Measurements from ENCODE around the gene HPD. TPM values are rescaled to one million over a fixed set of nuclear protein-coding genes. Genes with fewer than 3 reads are reported as not detected.

Gene HPD
- total RNA-seq, 1 donor from 2014 or later, result 2.8 TPM

- no peak for DNase-seq (ENCODE audit: low spot score)
These were observed 29.8 kb downstream of the HPD start for GRCh38 chr12:121828826-121829225.

DNA sequence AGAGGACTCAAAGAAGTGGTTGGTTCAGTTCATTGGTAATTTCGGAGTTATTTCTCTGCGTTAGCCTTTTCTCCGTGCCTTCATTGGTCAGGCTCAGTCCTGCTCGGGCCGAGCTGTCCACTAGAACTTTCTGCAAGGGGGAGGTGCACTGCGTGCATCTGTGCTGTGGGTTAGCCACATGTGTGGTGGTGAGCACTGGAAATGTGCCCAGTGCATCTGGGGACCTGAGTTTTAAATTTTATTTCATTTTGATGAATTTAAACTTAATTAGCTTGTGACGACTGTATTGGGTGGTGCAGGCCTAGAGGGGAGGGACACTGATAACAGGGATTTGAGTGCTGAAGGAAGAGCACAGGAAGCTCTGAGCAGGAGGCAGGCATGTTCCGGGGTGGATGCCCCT is 30.4 kb downstream of the HPD start:
- no peak for DNase-seq (ENCODE audit: low spot score)

DNA sequence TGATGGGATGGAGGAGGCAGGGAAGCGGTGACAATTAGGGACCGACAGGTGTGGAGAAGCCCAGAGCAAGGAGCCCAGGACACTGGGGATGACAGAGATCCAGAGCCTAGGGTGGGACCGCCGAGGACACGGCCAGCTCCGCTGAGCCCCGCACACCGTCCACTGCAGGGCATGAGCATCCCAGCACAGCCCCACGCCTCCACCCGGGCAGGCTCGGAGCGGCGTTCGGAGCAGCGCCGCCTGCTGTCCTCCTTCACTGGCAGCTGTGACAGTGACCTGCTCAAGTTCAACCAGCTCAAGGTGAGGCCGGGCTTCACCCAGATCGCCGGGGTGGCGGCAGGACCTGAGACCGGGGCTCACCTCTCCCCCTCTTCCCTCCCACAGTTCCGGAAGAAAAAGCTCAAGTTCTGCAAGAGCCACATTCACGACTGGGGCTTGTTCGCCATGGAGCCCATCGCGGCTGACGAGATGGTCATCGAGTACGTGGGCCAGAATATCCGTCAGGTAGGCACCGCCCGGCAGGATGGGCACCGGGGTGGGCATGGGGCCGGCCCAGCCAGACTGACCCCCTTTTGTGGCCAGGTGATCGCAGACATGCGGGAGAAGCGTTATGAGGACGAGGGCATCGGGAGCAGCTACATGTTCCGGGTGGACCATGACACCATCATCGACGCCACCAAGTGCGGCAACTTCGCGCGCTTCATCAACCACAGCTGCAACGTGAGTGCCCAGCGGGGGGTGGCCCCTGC is 31.1 kb downstream of the HPD start:
- no peak for DNase-seq (ENCODE audit: low spot score)

DNA sequence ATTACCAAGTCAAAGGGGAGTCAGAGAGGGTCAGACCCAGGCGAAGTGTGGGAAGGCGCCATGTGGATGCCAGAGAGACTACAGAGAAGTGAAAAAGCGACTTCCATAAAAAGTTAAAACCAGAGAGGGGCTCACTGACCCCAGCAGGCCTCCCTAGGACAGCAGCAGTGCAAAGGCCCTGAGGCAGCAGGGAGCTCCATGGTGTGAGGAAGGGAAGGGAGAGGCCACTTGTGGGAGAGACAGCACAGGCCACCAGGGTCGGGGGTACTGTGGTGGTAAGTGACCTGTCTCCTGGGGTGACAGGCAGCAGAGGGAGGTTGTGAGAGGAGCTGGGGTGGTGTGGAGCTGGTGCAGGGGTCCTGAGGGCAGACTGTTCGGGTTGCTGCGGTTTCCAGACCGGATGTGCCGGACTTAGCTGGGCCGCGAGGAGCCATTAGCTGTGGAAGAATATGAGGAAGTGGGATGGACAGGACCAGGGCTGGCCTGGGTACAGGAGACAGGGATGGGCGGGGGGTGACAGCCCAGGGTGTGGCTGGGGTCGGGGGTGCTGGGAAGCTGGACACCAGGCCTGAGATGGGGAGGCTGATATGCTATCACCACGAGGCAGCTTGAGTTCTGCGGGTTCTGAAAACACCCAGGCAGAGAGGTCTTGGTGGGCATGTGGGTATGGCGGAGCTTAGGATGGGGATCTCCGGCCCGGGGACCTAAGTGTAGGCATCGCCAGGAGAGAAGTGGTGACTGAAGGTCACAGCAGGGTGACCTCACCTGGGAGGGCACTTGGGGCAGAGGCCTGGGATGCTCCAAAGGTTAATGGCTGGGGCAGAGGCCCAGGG is 32.1 kb downstream of the HPD start:
- DNase-seq (ENCODE audit: low spot score), result no peak

GRCh38 chr12:121825041-121825523 is 33.6 kb downstream of the HPD start:
- DNase-seq (ENCODE audit: low spot score), result no peak

DNA sequence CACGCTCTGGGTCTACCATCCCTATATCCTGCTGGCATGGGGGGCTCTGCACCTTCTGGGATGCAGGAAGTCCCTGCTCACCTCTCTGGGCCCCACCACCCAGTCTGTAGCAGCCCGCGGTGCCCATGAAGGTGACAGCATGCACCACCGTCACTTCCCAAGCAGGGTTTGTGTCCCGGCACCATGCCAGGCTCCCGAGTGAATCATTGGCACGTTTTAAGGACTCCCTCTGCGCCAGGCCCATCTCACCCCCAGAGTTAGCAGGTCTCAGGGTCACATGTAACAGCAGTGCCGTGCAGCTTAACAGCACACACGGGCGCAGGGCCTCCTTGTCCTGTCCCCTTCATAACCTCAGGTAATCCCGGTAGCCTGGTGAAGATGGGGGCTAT is 34.9 kb downstream of the HPD start:
- no peak for DNase-seq (ENCODE audit: low spot score)

DNA sequence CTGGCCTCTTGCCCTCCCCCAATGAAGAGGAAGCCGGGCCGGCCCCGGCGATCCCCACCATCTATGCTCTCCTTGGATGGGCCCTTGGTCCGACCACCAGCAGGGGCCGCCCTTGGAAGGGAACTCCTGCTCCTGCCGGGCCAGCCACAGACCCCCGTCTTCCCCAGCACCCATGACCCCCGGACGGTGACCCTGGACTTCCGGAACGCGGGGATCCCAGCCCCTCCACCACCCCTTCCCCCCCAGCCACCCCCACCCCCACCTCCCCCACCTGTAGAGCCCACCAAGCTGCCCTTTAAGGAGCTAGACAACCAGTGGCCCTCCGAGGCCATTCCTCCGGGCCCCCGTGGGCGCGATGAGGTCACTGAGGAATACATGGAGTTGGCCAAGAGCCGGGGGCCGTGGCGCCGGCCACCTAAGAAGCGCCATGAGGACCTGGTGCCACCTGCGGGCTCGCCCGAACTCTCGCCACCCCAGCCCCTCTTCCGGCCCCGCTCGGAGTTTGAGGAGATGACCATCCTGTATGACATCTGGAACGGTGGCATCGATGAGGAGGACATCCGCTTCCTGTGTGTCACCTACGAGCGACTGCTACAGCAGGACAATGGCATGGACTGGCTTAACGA is 35.4 kb downstream of the HPD start:
- no peak for DNase-seq (ENCODE audit: low spot score)

DNA sequence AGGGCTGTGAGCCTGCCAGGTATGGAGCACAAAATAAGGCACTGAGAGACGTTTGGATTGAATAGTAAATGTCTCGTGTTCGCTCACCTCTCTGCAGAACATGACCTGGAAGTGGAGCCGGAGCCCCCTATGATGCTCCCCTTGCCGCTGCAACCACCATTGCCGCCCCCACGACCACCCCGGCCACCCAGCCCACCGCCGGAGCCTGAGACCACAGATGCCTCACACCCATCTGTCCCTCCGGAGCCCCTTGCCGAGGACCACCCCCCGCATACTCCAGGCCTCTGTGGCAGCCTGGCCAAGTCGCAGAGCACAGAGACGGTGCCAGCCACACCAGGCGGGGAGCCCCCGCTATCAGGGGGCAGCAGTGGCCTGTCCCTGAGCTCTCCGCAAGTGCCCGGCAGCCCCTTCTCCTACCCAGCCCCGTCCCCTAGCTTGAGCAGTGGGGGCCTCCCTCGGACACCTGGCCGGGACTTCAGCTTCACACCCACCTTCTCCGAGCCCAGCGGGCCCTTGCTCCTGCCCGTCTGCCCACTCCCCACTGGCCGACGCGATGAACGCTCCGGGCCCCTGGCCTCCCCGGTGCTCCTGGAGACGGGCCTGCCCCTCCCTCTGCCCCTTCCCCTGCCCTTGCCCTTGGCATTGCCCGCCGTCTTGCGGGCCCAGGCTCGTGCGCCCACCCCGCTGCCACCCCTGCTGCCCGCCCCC is 36.1 kb downstream of the HPD start:
- no peak for DNase-seq (ENCODE audit: low spot score)

GRCh38 chr12:121820056-121820455 is 38.6 kb downstream of the HPD start:
- DNase-seq (ENCODE audit: low spot score), result no peak

DNA sequence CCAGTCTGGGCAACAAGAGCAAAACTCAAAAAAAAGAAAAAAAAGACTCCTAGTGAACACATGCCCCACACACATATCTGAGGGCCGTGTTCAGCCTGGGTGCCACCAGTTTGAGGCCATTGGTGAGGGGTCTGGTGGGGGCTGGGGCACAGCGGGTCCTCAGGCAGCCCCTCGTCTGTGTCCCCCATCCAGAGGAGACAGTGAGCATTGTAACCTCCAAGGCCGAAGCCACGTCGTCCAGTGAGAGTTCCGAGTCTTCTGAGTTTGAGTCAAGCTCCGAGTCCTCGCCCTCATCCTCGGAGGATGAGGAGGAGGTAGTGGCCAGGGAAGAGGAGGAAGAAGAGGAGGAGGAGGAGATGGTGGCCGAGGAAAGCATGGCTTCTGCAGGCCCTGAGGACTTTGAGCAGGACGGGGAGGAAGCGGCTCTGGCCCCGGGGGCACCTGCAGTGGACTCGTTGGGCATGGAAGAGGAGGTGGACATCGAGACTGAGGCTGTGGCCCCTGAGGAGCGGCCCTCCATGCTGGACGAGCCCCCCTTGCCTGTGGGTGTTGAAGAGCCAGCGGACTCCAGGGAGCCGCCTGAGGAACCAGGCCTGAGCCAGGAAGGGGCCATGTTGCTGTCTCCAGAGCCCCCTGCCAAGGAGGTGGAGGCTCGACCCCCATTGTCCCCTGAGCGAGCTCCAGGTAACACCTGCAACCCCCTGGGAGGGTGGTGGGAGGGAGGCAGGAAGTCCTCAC is 39.3 kb downstream of the HPD start:
- no peak for DNase-seq (ENCODE audit: low spot score)

- DNase-seq (ENCODE audit: low spot score), result no peak
These were observed 41.0 kb downstream of the HPD start for GRCh38 chr12:121817648-121818043.

- DNase-seq (ENCODE audit: low spot score), result no peak
These were observed 41.6 kb downstream of the HPD start for GRCh38 chr12:121816925-121817647.

GRCh38 chr12:121815263-121815662 is 43.4 kb downstream of the HPD start:
- no peak for DNase-seq (ENCODE audit: low spot score)

DNA sequence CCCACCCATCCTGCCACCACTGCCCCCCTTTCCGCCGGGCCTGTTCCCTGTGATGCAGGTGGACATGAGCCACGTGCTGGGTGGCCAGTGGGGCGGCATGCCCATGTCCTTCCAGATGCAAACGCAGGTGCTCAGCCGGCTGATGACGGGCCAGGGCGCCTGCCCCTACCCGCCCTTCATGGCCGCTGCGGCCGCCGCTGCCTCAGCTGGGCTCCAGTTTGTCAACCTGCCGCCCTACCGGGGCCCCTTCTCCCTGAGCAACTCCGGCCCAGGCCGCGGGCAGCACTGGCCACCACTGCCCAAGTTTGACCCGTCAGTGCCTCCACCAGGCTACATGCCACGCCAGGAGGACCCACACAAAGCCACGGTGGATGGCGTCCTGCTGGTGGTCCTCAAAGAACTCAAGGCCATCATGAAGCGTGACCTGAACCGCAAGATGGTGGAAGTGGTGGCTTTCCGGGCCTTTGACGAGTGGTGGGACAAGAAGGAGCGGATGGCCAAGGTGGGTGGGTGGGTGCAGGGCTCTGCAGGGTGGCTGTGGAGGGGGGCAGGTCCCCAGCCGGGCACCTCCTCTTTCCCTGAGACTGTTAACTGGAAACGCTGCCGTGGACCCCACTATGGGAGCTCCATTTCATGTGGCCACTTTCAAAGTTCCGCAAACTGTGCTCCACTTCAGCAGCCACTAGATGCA is 44.1 kb downstream of the HPD start:
- DNase-seq (ENCODE audit: low spot score), result no peak

DNA sequence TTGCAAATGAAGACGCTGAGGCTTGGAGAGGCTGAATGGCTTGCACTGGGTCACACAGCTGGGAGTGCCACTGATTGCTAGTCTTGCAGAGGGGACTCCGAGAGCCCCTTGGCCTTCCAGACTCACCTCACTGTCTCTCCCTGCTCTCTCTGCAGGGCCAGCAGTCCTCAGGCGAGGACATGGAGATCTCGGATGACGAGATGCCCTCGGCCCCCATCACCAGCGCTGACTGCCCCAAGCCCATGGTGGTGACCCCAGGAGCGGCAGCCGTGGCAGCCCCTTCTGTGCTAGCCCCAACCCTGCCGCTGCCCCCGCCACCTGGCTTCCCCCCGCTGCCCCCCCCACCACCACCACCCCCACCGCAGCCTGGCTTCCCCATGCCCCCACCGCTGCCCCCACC is 44.7 kb downstream of the HPD start:
- no peak for DNase-seq (ENCODE audit: low spot score)

DNA sequence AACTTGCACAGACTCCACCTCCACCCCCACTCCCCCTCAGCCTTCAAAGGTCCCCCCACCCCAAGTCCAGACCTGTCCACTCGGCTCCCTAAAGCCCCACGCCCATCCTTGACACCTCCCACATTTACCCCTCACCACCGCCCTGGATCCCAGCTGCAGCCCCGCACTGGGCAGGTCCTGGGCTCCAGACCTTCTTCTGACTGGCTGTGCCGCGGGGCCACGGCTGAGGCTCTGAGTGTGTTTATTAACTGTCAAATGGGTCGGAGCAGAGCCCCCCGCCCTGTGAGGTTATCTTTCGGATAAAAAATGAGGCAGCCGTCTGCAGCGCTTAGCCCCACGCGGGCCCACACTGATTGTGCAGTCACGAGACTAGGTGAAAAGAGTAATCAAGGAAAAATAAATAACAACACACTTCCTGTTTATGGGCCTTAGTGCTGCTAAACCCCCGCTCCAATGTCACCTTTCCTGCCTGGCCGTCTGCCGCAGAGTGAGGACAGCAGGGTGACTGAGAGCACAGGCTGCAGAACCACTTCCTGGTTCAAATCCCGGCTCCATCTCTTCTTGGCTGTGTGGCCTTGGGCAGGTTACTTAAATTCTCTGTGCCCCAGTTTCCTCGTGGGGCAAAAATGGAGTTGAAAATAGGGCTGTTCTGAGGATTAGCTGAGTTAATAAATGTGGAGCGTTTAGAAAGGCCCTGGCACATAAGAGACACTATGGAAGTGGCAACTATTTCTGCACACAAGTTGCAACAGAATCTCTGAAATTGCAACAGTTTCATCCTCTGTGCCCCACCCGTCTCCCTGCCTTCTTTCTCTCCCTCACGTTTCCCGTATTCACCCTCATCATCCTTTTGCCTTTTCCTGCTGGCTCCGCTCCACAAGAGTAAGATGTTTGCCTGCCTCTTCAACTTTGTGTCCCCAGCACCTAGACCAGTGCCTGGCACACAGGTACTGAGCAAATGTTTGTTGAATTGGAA is 45.5 kb downstream of the HPD start:
- DNase-seq (ENCODE audit: low spot score), result no peak

DNA sequence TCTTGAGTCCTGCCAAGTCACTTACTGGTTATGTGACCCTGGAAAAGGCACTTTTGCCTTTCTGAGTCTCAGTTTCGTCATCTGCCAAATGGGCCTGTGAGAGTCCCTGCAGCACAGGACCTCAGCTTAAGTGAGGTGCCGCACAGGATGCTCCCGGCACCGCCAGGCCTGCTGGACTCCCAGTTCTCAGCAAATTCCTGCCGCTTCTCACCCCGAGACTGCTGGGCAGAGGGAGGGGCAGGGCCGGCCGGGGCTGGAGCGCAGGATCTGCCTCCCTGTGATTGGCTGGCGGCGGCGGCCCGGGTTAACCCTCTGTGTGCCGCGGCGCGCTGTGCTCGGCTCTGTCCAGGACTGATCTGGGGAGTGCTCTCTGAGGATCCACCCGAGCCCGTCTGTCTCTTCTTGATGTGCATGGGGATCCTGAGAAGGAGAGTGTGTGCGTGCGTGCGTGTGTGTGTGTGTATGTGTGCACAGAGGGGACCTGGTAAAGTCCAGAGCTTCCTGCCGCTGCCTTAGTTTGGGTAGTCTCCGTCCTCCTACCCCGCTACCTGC is 46.3 kb downstream of the HPD start:
- peak; percentile 78 for DNase-seq (ENCODE audit: low spot score)

Measured in mucosa of gallbladder (tissue), 1 donor.